NCI-H82 treated with DMSO at 0.1 percent for 48 hours (cell line): ENCODE measurements around the gene UPB1.

Experiments used
- DNase-seq: peaks from one replicate; lab custom pipeline; 2025; ENCODE audit not compliant: unreplicated experiment; lab: John Stamatoyannopoulos, UW

UPB1 gene

GRCh38 chr22:24494528-24495364, at the start of gene UPB1:
TSS of gene UPB1 (plus strand) at chr22:24495332. CDS start at chr22:24495404, 72 bp downstream.
- DNase-seq, result no peak

- peak; percentile 91 for DNase-seq
Measured at GRCh38 chr22:24445481-24446259, 49.5 kb upstream of the UPB1 start.

GRCh38 chr22:24446260-24446611, 48.9 kb upstream of the UPB1 start:
- DNase-seq, result no peak

GRCh38 chr22:24450610-24451009, 44.5 kb upstream of the UPB1 start:
- DNase-seq, result peak; percentile 93

GRCh38 chr22:24451162-24451561, 44.0 kb upstream of the UPB1 start:
- no peak for DNase-seq

- DNase-seq, result no peak
Measured at GRCh38 chr22:24453853-24454252, 41.3 kb upstream of the UPB1 start.

GRCh38 chr22:24455039-24455438, 40.1 kb upstream of the UPB1 start:
- no peak for DNase-seq

- DNase-seq, result no peak
Measured at GRCh38 chr22:24455751-24456426, 39.2 kb upstream of the UPB1 start.

GRCh38 chr22:24457894-24458420, 37.2 kb upstream of the UPB1 start:
- no peak for DNase-seq

GRCh38 chr22:24459911-24460310, 35.2 kb upstream of the UPB1 start:
- no peak for DNase-seq

- no peak for DNase-seq
Measured at GRCh38 chr22:24460418-24461089, 34.6 kb upstream of the UPB1 start.

- DNase-seq, result no peak
Measured at GRCh38 chr22:24463071-24463760, 31.9 kb upstream of the UPB1 start.

- no peak for DNase-seq
Measured at GRCh38 chr22:24465566-24465965, 29.6 kb upstream of the UPB1 start.

- DNase-seq, result no peak
Measured at GRCh38 chr22:24465975-24466374, 29.2 kb upstream of the UPB1 start.

- DNase-seq, result no peak
Measured at GRCh38 chr22:24466716-24467328, 28.3 kb upstream of the UPB1 start.

GRCh38 chr22:24467340-24467739, 27.8 kb upstream of the UPB1 start:
- DNase-seq, result no peak

GRCh38 chr22:24471570-24471969, 23.6 kb upstream of the UPB1 start:
- DNase-seq, result peak; percentile 51

GRCh38 chr22:24473284-24473683, 21.8 kb upstream of the UPB1 start:
- DNase-seq, result no peak

- DNase-seq, result no peak
Measured at GRCh38 chr22:24474221-24474620, 20.9 kb upstream of the UPB1 start.
